OCI-LY7 (cell line): ENCODE results near the gene TRAPPC6A. TPM values are rescaled to one million over a fixed set of nuclear protein-coding genes. Genes with fewer than 3 reads are reported as not detected.

Source experiments
- BruUV-seq: library from RNA; stranded (reverse); fragments of 400-500 nt; replicated peaks from 2 replicates; lab custom pipeline; 2021; lab: Mats Ljungman, UMichigan
- CTCF ChIA-PET: fragments of 300-600 bp; sonication (Branson Sonifier 250); formaldehyde crosslinking; loops from one replicate; lab custom pipeline; 2022; ENCODE audit warnings: antibody characterized with exemption; ENCODE audit not compliant: unreplicated experiment; lab: Charles Lee
- POLR2A ChIA-PET: fragments of 300-600 bp; sonication (Branson Sonifier 250); formaldehyde crosslinking; loops from one replicate; lab custom pipeline; 2022; ENCODE audit warnings: antibody characterized with exemption; lab: Charles Lee
- DNase-seq: peaks from one replicate; pipeline ENCODE4 v3.0.0-alpha.2; 2015; ENCODE audit warnings: low spot score
- H2AFZ ChIP-seq: fragments of 200-600 bp; sonication (generic), shearing (Covaris generic); 2 replicates; pipeline ENCODE4 v1.6.1; 2014; ENCODE audit warnings: mild to moderate bottlenecking, antibody characterized with exemption, low read length, moderate library complexity
- H3K27ac ChIP-seq: fragments of 200-600 bp; sonication (generic); 2 replicates; pipeline ENCODE4 v1.5.1; 2014; ENCODE audit warnings: mixed run types, low read depth, mild to moderate bottlenecking, moderate library complexity, low read length, inconsistent platforms; ENCODE audit not compliant: poor library complexity, severe bottlenecking
- H3K36me3 ChIP-seq: fragments of 200-600 bp; sonication (generic); 2 replicates; pipeline ENCODE4 v1.6.1; 2014; ENCODE audit warnings: mild to moderate bottlenecking, antibody characterized with exemption, low read length, moderate library complexity, mixed read lengths; ENCODE audit not compliant: insufficient read depth
- H3K4me1 ChIP-seq: fragments of 200-600 bp; sonication (generic); 2 replicates; pipeline ENCODE4 v1.5.1; 2014; ENCODE audit warnings: mild to moderate bottlenecking, low read length; ENCODE audit not compliant: insufficient read depth, poor library complexity, severe bottlenecking
- H3K4me2 ChIP-seq: fragments of 200-600 bp; sonication (generic); 2 replicates; pipeline ENCODE4 v1.6.1; 2014; ENCODE audit warnings: mild to moderate bottlenecking, low read length
- H3K4me3 ChIP-seq: fragments of 200-600 bp; sonication (generic); 2 replicates; pipeline ENCODE4 v1.5.1; 2014; ENCODE audit warnings: mild to moderate bottlenecking, low read depth, low read length; ENCODE audit not compliant: poor library complexity, severe bottlenecking
- H3K79me2 ChIP-seq: fragments of 200-600 bp; sonication (generic); 2 replicates; pipeline ENCODE4 v1.6.1; 2016; ENCODE audit warnings: low read depth, mild to moderate bottlenecking, low read length, moderate library complexity, mixed read lengths; ENCODE audit not compliant: insufficient read depth
- H3K9me2 ChIP-seq: fragments of 200-600 bp; sonication (generic); 2 replicates; pipeline ENCODE4 v1.6.1; 2016; ENCODE audit warnings: mild to moderate bottlenecking, low read length, mixed read lengths; ENCODE audit not compliant: insufficient read depth
- H3K9me3 ChIP-seq: fragments of 200-600 bp; sonication (generic); 2 replicates; pipeline ENCODE4 v1.6.1; 2014; ENCODE audit warnings: mild to moderate bottlenecking, mixed run types, low read length, mixed read lengths
- H4K20me1 ChIP-seq: fragments of 200-600 bp; sonication (generic); 2 replicates; pipeline ENCODE4 v1.6.1; 2014; ENCODE audit warnings: mild to moderate bottlenecking, antibody characterized with exemption, low read length, moderate library complexity, mixed read lengths; ENCODE audit not compliant: insufficient read depth
- CTCF ChIP-seq: fragments of 200-600 bp; sonication (generic); conservative IDR thresholded peaks from 2 replicates; pipeline ENCODE4 v1.5.1; 2014; ENCODE audit warnings: mild to moderate bottlenecking, antibody characterized with exemption, low read length, moderate library complexity, mixed read lengths
- EZH2phosphoT487 ChIP-seq: fragments of 200-600 bp; sonication (generic); IDR thresholded peaks from 2 replicates; pipeline ENCODE4 v1.6.1; 2018; ENCODE audit warnings: low read depth, borderline replicate concordance, mild to moderate bottlenecking, mixed run types, antibody characterized with exemption, low read length, moderate library complexity, mixed read lengths
- intact Hi-C: fragments of 100-400 bp; cut with micrococcal nuclease; formaldehyde crosslinking; loops from one replicate; pipeline ENCODE4 v1.10.0; 2022; ENCODE audit not compliant: unreplicated experiment
- total RNA-seq, 2 experiments: library from RNA; depleted of rRNA in 1 of 2; stranded (reverse); fragments of >200 nt in 1 of 2; shearing (Covaris generic) in 1 of 2; gene quantifications; 2 replicates each; pipeline ENCODE4 v1.2.3, GENCODE V29; 2014 to 2022

TRAPPC6A gene
- total RNA-seq, 2 experiments from 2014 or later = 55.6 to 70.9 TPM

GRCh38 chr19:45115809-45116615 is 62.0 kb downstream of the TRAPPC6A start:
- Histone ChIP-seq H3K4me3 (no peak overlapping the region), H3K9me3 (no peaks in the 10 kb centered on the region), H4K20me1 (0 out of 2 replicates have a peak, but pooled peaks cover 7% of the 10 kb centered on the region), H3K79me2 (peaks cover 31% of the 10 kb centered on the region; the same call in 1 of the 2 replicates), H3K27ac (no peak overlapping the region), H2AFZ (no peak overlapping the region), H3K9me2 (no peaks in the 10 kb centered on the region), H3K4me2 (no peak overlapping the region), H3K36me3 (peaks cover 5% of the 10 kb centered on the region), H3K4me1 (peaks cover 49% of the 10 kb centered on the region)
- no peak for DNase-seq
- no TSS peak for BruUV-seq
- intact Hi-C loops = no loop called here
- ChIA-PET POLR2A (no interaction called here), CTCF (no interaction called here)
- TF ChIP-seq EZH2phosphoT487 (no peak), CTCF (no peak)

- Histone ChIP-seq H3K27ac (no peak overlapping the region), H3K36me3 (no peaks in the 10 kb centered on the region), H4K20me1 (0 out of 2 replicates have a peak, but pooled peaks cover 7% of the 10 kb centered on the region), H3K9me3 (no peaks in the 10 kb centered on the region), H3K4me2 (peak overlapping the region; percentile 8; the same call in 1 of the 2 replicates), H3K4me1 (peaks cover 44% of the 10 kb centered on the region), H3K79me2 (peaks cover 38% of the 10 kb centered on the region; the same call in 1 of the 2 replicates), H2AFZ (no peak overlapping the region), H3K9me2 (no peaks in the 10 kb centered on the region), H3K4me3 (no peak overlapping the region)
- ChIA-PET CTCF (no interaction called here), POLR2A (no interaction called here)
- TF ChIP-seq EZH2phosphoT487 (no peak), CTCF (no peak)
- DNase-seq = peak; percentile 24
- intact Hi-C loops = no loop called here
- no TSS peak for BruUV-seq
Observed at GRCh38 chr19:45114116-45114515, 63.9 kb downstream of the TRAPPC6A start.

DNA sequence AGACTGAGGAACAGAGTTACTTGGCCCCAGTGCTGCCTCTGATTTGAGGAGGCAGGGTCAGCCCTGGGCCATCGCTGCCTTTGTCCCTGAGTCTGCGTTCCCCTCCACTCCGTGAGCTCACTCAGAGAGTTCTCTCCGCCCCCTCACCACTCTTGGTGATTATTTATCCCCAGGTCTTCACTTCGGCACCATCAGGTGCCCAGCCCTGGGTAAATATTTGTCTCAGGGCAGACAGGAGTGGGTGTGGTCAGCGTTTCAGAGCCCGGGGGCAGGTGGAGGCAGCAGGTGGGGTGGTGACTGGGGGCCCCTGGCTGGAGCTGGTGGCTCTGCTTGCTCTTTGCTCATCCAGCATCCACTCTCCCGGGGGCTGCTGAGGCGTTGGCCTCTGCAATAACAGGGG is 64.4 kb downstream of the TRAPPC6A start:
- DNase-seq = no peak
- Histone ChIP-seq H3K4me2 (peak overlapping the region; percentile 8; the same call in 1 of the 2 replicates), H3K79me2 (peaks cover 42% of the 10 kb centered on the region; the same call in 1 of the 2 replicates), H3K9me2 (no peaks in the 10 kb centered on the region), H3K4me3 (no peak overlapping the region), H3K9me3 (no peaks in the 10 kb centered on the region), H3K36me3 (no peaks in the 10 kb centered on the region), H3K27ac (no peak overlapping the region), H3K4me1 (peaks cover 39% of the 10 kb centered on the region), H2AFZ (no peak overlapping the region), H4K20me1 (0 out of 2 replicates have a peak, but pooled peaks cover 7% of the 10 kb centered on the region)
- intact Hi-C loops = no loop called here
- no TSS peak for BruUV-seq
- TF ChIP-seq EZH2phosphoT487 (no peak), CTCF (no peak)
- ChIA-PET POLR2A (no interaction called here), CTCF (no interaction called here)
